Mesodermal cell (in vitro differentiated cells): ENCODE results near the gene A2ML1.
"Not testable (repeated sequence)": the region's sequence is repeated elsewhere in the genome, so short reads cannot be mapped to it uniquely, and the experiment has no call there.

Experiments
- H3K27ac ChIP-seq: 2 replicates; pipeline ENCODE4 v1.7.0; 2013; ENCODE audit warnings: mild to moderate bottlenecking, low read depth, low read length, moderate library complexity; ENCODE audit not compliant: severe bottlenecking
- H3K36me3 ChIP-seq: 2 replicates; pipeline ENCODE4 v1.7.1; 2013; ENCODE audit warnings: mild to moderate bottlenecking, low read length, moderate library complexity; ENCODE audit not compliant: control insufficient read depth, insufficient read depth
- H3K4me1 ChIP-seq: one replicate; pipeline ENCODE4 v1.7.1; 2013; ENCODE audit warnings: mild to moderate bottlenecking, low read length; ENCODE audit not compliant: insufficient read depth, control insufficient read depth, poor library complexity, severe bottlenecking
- H3K4me3 ChIP-seq: 2 replicates; pipeline ENCODE4 v1.7.0; 2013; ENCODE audit warnings: low read length, control low read depth, mild to moderate bottlenecking; ENCODE audit not compliant: insufficient read depth, poor library complexity, severe bottlenecking; ENCODE audit errors: extremely low read depth
- H3K9me3 ChIP-seq: 2 replicates; pipeline ENCODE4 v1.7.1; 2013; ENCODE audit warnings: mild to moderate bottlenecking, low read length, moderate library complexity; ENCODE audit not compliant: control insufficient read depth
- WGBS, 2 experiments: methylation state at CpG; one replicate each; pipeline ENCODE4 v1.1.5; 2013; ENCODE audit warnings: missing lambda C conversion rate in 2 of 2; ENCODE audit not compliant: insufficient coverage in 2 of 2; 5-methylcytosine and 5-hydroxymethylcytosine counted together

Gene A2ML1

DNA sequence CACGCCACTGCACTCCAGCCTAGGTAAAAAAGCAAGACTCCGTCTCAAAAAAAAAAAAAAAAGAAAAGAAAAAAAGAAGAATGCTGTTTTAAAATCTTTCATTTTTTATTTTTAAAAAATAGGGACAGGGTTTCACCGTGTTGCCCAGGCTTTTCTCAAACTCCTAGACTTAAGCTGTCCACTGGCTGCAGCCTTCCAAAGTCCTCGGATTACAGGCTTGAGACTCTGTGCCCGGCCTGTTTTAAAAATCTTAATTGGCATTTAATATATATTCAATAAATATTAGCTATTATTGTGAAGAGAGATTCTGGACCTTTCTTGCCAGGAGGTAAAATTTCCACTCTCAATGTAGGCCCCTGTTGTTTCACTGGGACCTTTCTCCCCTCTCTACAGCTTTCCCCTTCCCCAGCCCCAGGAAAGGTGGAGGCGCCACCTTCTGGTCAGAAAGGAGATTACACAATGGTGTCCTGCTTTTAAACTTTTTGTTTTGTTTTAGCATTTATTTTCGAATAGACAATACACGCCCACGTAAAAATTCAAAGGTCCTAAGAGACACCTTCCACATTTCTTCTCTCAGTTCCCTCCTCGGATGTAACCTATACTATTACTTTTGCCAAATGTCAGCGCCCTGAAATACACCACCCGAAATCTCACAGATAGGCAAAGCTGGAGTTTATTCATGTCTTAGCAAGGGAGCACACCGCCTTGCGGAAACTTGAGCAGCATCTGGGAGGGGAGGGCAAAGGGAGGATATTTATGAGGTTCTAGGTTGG, 68.1 kb downstream of the A2ML1 start:
- Histone ChIP-seq H3K36me3 (no peaks in the 10 kb centered on the region), H3K9me3 (no peaks in the 10 kb centered on the region), H3K27ac (no peak overlapping the region), H3K4me1 (no peaks in the 10 kb centered on the region), H3K4me3 (peak overlapping the region; percentile 25)
- WGBS, 2 experiments = 11 to 23% methylated on average over 3 to 5 of the region's 14 CpGs

DNA sequence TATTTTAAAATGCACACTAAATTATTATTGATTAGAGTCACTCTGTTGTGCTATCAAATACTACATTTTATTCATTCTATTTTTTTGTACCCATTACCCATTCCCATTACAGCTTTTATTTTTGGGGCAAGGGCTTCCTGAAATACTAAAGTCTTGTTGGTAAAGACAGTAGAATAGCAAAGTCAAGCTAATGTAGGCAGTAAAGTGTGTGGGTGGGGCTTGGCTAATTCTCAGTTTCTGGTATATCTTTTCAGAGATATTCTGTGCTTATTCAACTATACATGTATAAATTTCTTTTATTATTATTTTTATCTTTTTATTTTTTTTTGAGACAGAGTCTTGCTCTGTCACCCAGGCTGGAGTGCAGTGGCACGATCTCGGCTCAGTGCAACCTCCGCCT, 69.6 kb downstream of the A2ML1 start:
- 87% methylated on average over 3 of the region's 3 CpGs; no CpG with 5 or more reads in 1 of the 2 experiments for WGBS, 2 experiments
- H3K36me3 ChIP-seq = no peaks in the 10 kb centered on the region
- H3K27ac ChIP-seq = no peak overlapping the region
- no peak overlapping the region for H3K4me3 ChIP-seq
- H3K4me1 ChIP-seq = no peaks in the 10 kb centered on the region
- H3K9me3 ChIP-seq = no peaks in the 10 kb centered on the region

DNA sequence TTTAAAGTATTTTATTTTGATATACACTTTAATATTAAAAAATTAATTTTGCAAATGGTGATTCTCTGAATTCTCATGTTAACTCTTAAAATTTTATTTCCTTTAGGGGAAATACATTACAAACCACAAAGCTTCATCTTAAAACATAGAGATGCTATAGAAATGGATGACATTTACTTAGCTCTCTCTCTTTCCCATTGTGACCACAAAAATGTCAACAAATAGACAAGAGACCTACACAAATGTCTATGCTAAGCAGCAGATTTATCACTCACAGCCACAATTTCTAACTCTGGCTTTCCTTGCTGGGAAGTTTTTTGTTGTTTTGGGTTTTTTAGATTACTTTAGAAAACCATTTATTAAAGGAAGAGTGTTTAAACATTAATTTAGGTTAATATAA, 72.0 kb downstream of the A2ML1 start:
- no peaks in the 10 kb centered on the region for H3K9me3 ChIP-seq
- H3K36me3 ChIP-seq = no peaks in the 10 kb centered on the region
- no peak overlapping the region for H3K27ac ChIP-seq
- no peaks in the 10 kb centered on the region for H3K4me1 ChIP-seq
- no peak overlapping the region for H3K4me3 ChIP-seq

DNA sequence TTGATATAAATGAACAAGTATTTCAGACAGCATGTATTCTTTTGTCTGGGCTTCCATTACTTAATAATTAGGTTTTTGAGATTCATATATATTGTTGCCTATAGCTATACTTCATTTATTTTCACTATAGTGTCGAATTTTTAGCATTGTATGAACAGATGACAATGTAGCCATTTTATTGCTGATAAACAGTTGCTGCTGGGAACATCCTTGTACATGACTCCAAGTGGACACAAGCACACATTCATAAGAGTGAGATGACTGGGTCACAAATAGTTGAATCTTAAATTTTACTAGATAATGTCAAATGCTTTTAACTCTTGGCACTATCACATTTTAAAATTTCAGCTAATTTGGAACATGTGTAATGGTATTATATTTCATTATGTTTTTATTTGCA, 72.6 kb downstream of the A2ML1 start:
- no CpG with 5 or more reads among the region's 1 CpG for WGBS, 2 experiments
- no peaks in the 10 kb centered on the region for H3K36me3 ChIP-seq
- H3K4me1 ChIP-seq = no peaks in the 10 kb centered on the region
- no peaks in the 10 kb centered on the region for H3K9me3 ChIP-seq
- no peak overlapping the region for H3K4me3 ChIP-seq
- no peak overlapping the region for H3K27ac ChIP-seq

DNA sequence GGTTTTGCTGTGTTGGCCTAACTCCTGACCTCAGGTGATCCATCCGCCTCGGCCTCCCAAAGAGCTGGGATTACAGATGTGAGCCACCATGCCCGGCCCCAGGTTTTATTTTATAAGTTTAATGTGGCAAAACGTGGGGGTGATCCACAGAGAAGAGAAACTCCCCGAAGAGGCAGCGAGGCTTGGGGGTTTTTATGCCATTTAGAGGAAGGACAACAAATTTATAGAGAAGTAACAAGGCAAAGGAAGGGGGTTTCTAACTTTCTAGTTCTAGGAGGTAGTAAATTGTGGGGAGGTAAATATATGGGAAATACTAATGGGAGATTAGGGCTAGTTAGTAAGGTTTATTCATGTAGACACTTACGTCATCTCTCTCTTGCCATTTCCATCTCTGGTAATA, 74.7 kb downstream of the A2ML1 start:
- H3K4me1 ChIP-seq = no peaks in the 10 kb centered on the region
- no peak overlapping the region for H3K4me3 ChIP-seq
- no peaks in the 10 kb centered on the region for H3K36me3 ChIP-seq
- no peak overlapping the region for H3K27ac ChIP-seq
- H3K9me3 ChIP-seq = peaks cover 2% of the 10 kb centered on the region
- 91 to 92% methylated on average over 4 to 6 of the region's 7 CpGs for WGBS, 2 experiments

DNA sequence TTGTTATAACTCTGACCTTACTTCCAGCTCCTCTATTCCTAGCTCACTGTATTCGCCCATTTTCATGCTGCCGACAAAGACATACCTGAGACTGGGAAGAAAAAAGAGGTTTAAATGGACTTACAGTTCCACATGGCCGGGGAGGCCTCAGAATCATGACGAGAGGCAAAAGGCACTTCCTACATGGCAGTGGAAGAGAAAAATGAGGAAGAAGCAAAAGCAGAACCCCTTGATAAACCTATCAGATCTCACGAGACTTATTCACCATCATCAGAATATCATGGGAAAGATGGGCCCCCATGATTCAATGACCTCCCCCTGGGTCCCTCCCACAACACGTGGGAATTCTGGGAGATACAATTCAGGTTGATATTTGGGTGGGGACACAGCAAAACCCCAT, 77.4 kb downstream of the A2ML1 start:
- 100% methylated on average over 3 of the region's 6 CpGs; no CpG with 5 or more reads in 1 of the 2 experiments for WGBS, 2 experiments
- no peak overlapping the region for H3K27ac ChIP-seq
- no peaks in the 10 kb centered on the region for H3K4me1 ChIP-seq
- no peak overlapping the region for H3K4me3 ChIP-seq
- peaks cover 2% of the 10 kb centered on the region for H3K9me3 ChIP-seq
- no peaks in the 10 kb centered on the region for H3K36me3 ChIP-seq

DNA sequence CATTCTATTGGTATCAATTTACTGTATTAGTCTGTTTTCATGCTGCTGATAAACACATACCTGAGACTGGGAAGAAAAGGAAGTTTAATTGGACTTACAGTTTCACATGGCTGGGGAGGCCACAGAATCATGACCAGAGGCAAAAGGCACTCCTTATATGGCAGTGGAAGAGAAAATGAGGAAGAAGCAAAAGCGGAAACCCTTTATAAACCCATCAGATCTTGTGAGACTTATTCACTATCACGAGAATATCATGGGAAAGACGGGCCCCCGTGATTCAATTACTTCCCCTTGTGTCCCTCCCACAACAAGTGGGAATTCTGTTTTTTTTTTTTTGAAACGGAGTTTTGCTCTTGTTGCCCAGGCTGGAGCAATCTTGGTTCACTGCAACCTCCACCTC, 80.3 kb downstream of the A2ML1 start:
- H3K9me3 ChIP-seq, H3K27ac ChIP-seq, H3K4me3 ChIP-seq, H3K36me3 ChIP-seq, H3K4me1 ChIP-seq: not testable (repeated sequence)
- WGBS, 2 experiments = 88% methylated on average over 5 of the region's 5 CpGs; no CpG with 5 or more reads in 1 of the 2 experiments

DNA sequence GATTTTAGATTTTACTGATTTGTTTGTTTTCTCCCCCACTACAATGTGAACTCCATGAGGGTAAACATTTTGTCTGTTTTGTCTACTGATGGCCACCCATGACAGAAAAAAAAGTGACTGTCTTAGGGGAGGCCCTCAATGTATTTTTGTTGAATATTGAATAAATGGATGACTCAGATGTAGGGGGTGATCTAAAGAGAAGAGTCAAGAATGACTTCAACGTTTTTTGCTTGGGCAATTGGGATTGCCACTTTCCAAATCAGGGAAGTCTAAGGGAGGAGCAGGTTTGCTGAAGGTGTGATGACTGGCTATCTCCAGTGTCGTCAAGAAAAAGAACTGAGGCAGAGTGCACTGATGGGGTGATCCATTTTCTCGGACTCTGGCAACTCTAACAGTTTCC, 81.2 kb downstream of the A2ML1 start:
- Histone ChIP-seq H3K4me3 (no peak overlapping the region), H3K27ac (no peak overlapping the region), H3K4me1 (peaks cover 3% of the 10 kb centered on the region), H3K9me3 (peaks cover 2% of the 10 kb centered on the region), H3K36me3 (no peaks in the 10 kb centered on the region)
- WGBS, 2 experiments = 85 to 100% methylated on average over 2 to 3 of the region's 3 CpGs

DNA sequence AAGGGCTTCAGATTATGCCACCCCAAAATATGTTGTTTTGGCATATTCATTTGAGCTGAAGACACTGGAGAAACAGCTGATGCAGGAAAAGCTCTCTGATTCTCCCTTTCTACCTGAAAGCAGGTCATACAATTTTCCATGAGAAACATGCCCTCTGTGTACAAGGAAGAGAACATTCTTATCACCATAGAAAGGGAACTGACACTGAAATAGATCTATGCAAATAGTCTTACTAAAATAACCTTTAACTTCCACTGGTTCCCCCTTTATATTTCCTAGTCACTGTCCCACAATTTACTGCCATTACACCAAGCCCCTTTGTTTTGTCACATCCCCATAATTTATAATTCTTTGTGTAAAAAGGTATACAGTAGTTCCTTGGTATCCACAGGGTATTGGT, 82.2 kb downstream of the A2ML1 start:
- H3K4me3 ChIP-seq = no peak overlapping the region
- H3K36me3 ChIP-seq = no peaks in the 10 kb centered on the region
- peaks cover 2% of the 10 kb centered on the region for H3K9me3 ChIP-seq
- peaks cover 3% of the 10 kb centered on the region for H3K4me1 ChIP-seq
- no peak overlapping the region for H3K27ac ChIP-seq

DNA sequence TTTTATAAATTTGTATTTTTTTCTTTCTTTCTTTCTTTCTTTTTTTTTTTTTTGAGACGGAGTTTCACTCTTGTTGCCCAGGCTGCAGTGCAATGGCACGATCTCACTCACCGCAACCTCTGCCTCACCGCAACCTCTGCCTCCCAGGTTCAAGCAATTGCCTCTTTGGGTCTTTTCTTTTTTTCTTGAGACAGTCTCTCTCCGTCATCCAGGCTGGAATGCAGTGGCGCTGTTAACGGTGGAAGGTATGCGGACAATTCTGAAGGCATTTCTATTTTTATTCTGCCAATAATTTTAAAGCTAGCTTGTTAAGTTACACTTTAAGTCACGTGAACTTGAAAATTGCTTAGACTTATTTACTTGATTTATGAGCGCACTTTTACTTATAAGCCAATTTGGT, 83.1 kb downstream of the A2ML1 start:
- no peak overlapping the region for H3K4me3 ChIP-seq
- 84 to 91% methylated on average over 4 to 8 of the region's 10 CpGs for WGBS, 2 experiments
- H3K9me3 ChIP-seq = peaks cover 2% of the 10 kb centered on the region
- no peaks in the 10 kb centered on the region for H3K36me3 ChIP-seq
- peaks cover 3% of the 10 kb centered on the region for H3K4me1 ChIP-seq
- no peak overlapping the region for H3K27ac ChIP-seq

DNA sequence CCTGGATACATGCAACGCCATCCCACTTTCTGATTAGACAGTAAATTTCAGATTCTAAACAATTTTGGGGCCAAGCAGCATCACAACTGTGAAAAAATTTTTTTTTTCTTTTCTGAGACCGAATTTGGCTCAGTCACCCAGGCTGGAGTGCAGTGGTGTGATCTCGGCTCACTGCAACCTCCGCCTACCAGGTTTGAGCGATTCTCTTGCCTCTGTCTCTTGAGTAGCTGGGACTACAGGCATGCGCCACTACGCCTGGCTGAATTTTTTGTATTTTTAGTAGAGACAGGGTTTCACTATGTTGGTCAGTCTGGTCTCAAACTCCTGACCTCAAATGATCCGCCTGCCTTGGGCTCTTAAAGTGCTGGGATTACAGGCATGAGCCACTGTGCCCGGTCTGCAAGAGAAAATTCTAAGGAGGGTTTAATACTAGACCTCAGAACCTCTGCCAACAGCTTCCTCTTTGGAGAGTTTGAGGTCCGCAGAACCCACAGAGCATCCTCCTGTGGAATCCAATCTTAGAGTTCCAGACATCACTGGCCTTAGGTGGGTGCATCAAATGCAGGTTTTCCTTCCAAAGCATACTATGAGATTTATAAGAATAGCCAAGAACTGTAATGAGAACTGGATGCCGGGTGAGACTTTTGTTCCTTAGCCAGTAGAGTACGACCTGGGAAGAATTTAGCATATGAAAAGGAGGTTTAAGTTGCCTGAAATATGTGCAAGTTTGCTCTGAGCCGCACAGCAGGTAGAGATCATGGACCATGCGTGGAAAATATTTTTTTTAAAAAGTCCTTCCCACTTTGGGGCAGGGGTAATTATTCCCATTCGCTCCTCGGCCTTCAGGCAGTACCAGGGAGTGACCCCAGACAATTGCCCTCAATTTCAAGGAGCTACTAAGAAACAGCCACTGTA, 84.1 kb downstream of the A2ML1 start:
- WGBS, 2 experiments = 73% methylated on average over 16 of the region's 16 CpGs
- Histone ChIP-seq H3K27ac (no peak overlapping the region), H3K9me3 (no peaks in the 10 kb centered on the region), H3K4me1 (peaks cover 3% of the 10 kb centered on the region), H3K4me3 (no peak overlapping the region), H3K36me3 (no peaks in the 10 kb centered on the region)
